HL-60 (cell line): ENCODE measurements around the gene SSTR4.

Source experiments
- DNase-seq, 2 experiments: peaks; one replicate each; pipeline ENCODE4 v3.0.0-alpha.2; 2010 to 2020; ENCODE audit warnings: low read depth in 1 of 2, low spot score in 1 of 2
- H3K27ac ChIP-seq: fragments of 250-450 bp; sonication (Bioruptor Pico); replicated peaks from 2 replicates; pipeline ENCODE4 v1.5.1; 2020; ENCODE audit warnings: mild to moderate bottlenecking, moderate library complexity
- H3K27me3 ChIP-seq: fragments of 250-450 bp; sonication (Bioruptor Pico); 2 replicates; pipeline ENCODE4 v1.5.1; 2021; ENCODE audit warnings: mild to moderate bottlenecking, moderate library complexity; ENCODE audit not compliant: insufficient read depth, poor library complexity, severe bottlenecking
- H3K4me3 ChIP-seq: replicated peaks from 2 replicates; pipeline ENCODE4 v1.5.1; 2011; ENCODE audit warnings: mild to moderate bottlenecking, control low read depth, low read length; ENCODE audit not compliant: insufficient read depth
- CTCF ChIP-seq: IDR thresholded peaks from one replicate; pipeline ENCODE4 v1.5.1; 2011; ENCODE audit warnings: low read length, control low read depth, inconsistent platforms; ENCODE audit not compliant: insufficient read depth
- GABPA ChIP-seq: IDR thresholded peaks from 2 replicates; pipeline ENCODE4 v1.6.1; 2012; ENCODE audit warnings: low read depth
- POLR2AphosphoS5 ChIP-seq: IDR thresholded peaks from 2 replicates; pipeline ENCODE4 v1.6.1; 2012; ENCODE audit warnings: low read depth
- SPI1 ChIP-seq: IDR thresholded peaks from 2 replicates; pipeline ENCODE4 v1.6.1; 2012; ENCODE audit warnings: low read depth, mild to moderate bottlenecking, borderline replicate concordance
- TF ChIP-seq, protein P1 (sequence below): IDR thresholded peaks from 2 replicates; pipeline ENCODE4 v1.6.1; 2012; ENCODE audit warnings: low read depth; ENCODE audit not compliant: insufficient replicate concordance

The SSTR4 gene

GRCh38 chr20:23059846-23060245, 24.7 kb downstream of the SSTR4 start:
- Histone ChIP-seq H3K4me3 (no peak overlapping the region), H3K27ac (no peak overlapping the region), H3K27me3 (no peaks in the 10 kb centered on the region)
- DNase-seq = peak in 1 of 2 experiments; percentile 34
- TF ChIP-seq, protein P1, sequence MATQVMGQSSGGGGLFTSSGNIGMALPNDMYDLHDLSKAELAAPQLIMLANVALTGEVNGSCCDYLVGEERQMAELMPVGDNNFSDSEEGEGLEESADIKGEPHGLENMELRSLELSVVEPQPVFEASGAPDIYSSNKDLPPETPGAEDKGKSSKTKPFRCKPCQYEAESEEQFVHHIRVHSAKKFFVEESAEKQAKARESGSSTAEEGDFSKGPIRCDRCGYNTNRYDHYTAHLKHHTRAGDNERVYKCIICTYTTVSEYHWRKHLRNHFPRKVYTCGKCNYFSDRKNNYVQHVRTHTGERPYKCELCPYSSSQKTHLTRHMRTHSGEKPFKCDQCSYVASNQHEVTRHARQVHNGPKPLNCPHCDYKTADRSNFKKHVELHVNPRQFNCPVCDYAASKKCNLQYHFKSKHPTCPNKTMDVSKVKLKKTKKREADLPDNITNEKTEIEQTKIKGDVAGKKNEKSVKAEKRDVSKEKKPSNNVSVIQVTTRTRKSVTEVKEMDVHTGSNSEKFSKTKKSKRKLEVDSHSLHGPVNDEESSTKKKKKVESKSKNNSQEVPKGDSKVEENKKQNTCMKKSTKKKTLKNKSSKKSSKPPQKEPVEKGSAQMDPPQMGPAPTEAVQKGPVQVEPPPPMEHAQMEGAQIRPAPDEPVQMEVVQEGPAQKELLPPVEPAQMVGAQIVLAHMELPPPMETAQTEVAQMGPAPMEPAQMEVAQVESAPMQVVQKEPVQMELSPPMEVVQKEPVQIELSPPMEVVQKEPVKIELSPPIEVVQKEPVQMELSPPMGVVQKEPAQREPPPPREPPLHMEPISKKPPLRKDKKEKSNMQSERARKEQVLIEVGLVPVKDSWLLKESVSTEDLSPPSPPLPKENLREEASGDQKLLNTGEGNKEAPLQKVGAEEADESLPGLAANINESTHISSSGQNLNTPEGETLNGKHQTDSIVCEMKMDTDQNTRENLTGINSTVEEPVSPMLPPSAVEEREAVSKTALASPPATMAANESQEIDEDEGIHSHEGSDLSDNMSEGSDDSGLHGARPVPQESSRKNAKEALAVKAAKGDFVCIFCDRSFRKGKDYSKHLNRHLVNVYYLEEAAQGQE = no peak
- TF ChIP-seq POLR2AphosphoS5 (no peak), GABPA (no peak), CTCF (no peak), SPI1 (no peak)

DNA sequence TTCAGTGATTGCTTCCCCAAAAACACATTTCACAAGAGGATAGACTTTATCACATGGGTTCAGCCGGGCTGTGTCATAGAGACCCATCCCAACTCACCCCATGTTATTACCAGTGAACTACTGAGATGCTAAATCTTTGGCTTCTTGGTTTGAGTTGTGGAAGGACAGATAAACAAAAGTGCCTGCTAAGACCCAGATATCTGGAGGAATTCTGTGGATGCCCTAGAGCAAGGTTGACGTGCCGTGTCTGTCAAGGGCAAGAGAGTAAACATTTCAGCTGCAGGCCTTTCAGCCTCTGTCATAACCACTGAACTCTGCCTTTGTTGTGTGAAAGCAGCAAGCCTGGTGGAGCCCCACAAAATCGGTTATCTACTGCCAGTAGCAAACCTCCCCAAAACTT, 25.5 kb downstream of the SSTR4 start:
- no peak overlapping the region for H3K27ac ChIP-seq
- TF ChIP-seq POLR2AphosphoS5 = no peak
- TF ChIP-seq, protein P1 = no peak
- no peak for TF ChIP-seq CTCF
- TF ChIP-seq SPI1 = no peak
- no peak overlapping the region for H3K4me3 ChIP-seq
- no peaks in the 10 kb centered on the region for H3K27me3 ChIP-seq
- no peak for DNase-seq

GRCh38 chr20:23061262-23061661, 26.1 kb downstream of the SSTR4 start:
- no peak overlapping the region for H3K4me3 ChIP-seq
- no peak overlapping the region for H3K27ac ChIP-seq
- no peaks in the 10 kb centered on the region for H3K27me3 ChIP-seq
- DNase-seq = no peak
- TF ChIP-seq, protein P1 = no peak
- no peak for TF ChIP-seq POLR2AphosphoS5
- no peak for TF ChIP-seq SPI1
- no peak for TF ChIP-seq CTCF
- no peak for TF ChIP-seq GABPA
